H1 (cell line): ENCODE measurements around the gene ZDHHC11B. TPM values are rescaled to one million over a fixed set of nuclear protein-coding genes. Genes with fewer than 3 reads are reported as not detected.

Experiments
- CTBP2 ChIP-seq: IDR thresholded peaks from 2 replicates; pipeline ENCODE4 v1.7.0; 2011; ENCODE audit warnings: borderline replicate concordance, mild to moderate bottlenecking, moderate library complexity, mixed read lengths, low read length; ENCODE audit not compliant: insufficient read depth, insufficient read length
- JUN ChIP-seq: IDR thresholded peaks from 2 replicates; pipeline ENCODE4 v1.6.1; 2011; ENCODE audit warnings: low read depth, mild to moderate bottlenecking, improper control_type of control experiment, low read length
- NRF1 ChIP-seq: IDR thresholded peaks from 2 replicates; pipeline ENCODE4 v1.6.1; 2011; ENCODE audit warnings: mild to moderate bottlenecking, low read depth, low read length, improper control_type of control experiment
- POU5F1 ChIP-seq: IDR thresholded peaks from 2 replicates; pipeline ENCODE4 v1.6.1; 2011; ENCODE audit warnings: low read depth, mild to moderate bottlenecking, low read length, moderate library complexity
- RAD21 ChIP-seq, 2 experiments: IDR thresholded peaks in 1 of 2; conservative IDR thresholded peaks in 1 of 2; 2 replicates each; pipeline ENCODE4 v1.6.1; 2011; ENCODE audit warnings: low read depth in 2 of 2, low read length in 2 of 2, improper control_type of control experiment in 1 of 2, inconsistent platforms in 1 of 2, mild to moderate bottlenecking in 1 of 2, moderate library complexity in 1 of 2
- SIN3A ChIP-seq, 2 experiments: IDR thresholded peaks in 1 of 2; conservative IDR thresholded peaks in 1 of 2; 2 replicates each; pipeline ENCODE4 v1.6.1; 2011 to 2012; ENCODE audit warnings: low read length in 2 of 2, improper control_type of control experiment in 1 of 2, low read depth in 1 of 2, mild to moderate bottlenecking in 1 of 2
- SIX5 ChIP-seq: IDR thresholded peaks from 2 replicates; pipeline ENCODE4 v1.6.1; 2011; ENCODE audit warnings: mild to moderate bottlenecking, low read depth, low read length
- TBP ChIP-seq: IDR thresholded peaks from 2 replicates; pipeline ENCODE4 v1.6.1; 2011; ENCODE audit warnings: low read depth, low read length, improper control_type of control experiment
- USF2 ChIP-seq: IDR thresholded peaks from 2 replicates; pipeline ENCODE4 v1.6.1; 2011; ENCODE audit warnings: low read length, improper control_type of control experiment
- polyA plus RNA-seq, 7 experiments: library from polyadenylated mRNA; depleted of rRNA in 3 of 7; stranded (reverse) in 5 of 7; unstranded in 2 of 7; fragments of >200 nt in 5 of 7; fragments of 200-250 nt in 2 of 7; gene quantifications; 1 replicate in 5 of 7; 2 replicates in 1 of 7; 4 replicates in 1 of 7; pipeline versions ENCODE4 v1.2.1 to v1.2.3, GENCODE V29; 2011 to 2013; ENCODE audit warnings: missing spikeins in 2 of 7, mixed read lengths in 2 of 7
- total RNA-seq: library from RNA; stranded (reverse); fragmentation: NEBNext Ultra II Directional; extraction: Animal tissue kit (Norgen Biotek cat#: 25700); gene quantifications from 2 replicates; pipeline ENCODE4 v1.2.1, GENCODE V29; 2021

Gene ZDHHC11B
- total and polyA plus RNA-seq, 2 of the 8 experiments (the other 6 are each of a cell fraction or from before 2014, with no cell fraction given), result 0.29 to 2.5 TPM

DNA sequence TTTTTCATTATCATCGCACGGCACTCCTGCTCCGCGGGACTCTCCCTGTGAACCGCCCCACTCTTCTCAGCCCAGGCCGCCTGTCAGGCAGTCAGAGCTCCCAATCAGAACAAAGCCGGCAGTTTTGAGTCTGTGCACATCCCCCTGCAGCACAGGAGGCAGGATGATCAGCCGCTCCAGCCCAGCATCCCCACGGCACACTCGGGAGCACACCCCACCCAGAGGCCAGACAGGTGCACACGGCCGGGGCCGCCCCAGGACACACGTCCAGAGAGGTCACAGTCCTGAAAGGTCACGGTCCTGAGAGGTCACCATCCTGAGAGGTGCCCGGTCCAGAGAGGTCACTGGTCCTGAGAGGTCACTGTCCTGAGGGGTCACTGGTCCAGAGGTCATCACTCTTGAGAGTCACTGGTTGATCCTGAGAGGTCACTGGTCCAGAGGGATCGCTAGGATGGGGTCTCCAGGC lies 99.7 kb downstream of the ZDHHC11B start (continued):
- TF ChIP-seq SIX5, result no peak
- no peak for TF ChIP-seq POU5F1
- TF ChIP-seq JUN, result no peak
- TF ChIP-seq CTBP2, result no peak
- TF ChIP-seq USF2, result no peak
- no peak for TF ChIP-seq TBP
- no peak for TF ChIP-seq RAD21 (IDR thresholded peaks at IDR 0.05 in 1 of 2, conservative IDR thresholded peaks at IDR 0.05 in 1 of 2; ENCODE audit: low read depth in 2 of 2, low read length in 2 of 2)
- TF ChIP-seq NRF1, result no peak
- no peak for TF ChIP-seq SIN3A (conservative IDR thresholded peaks at IDR 0.05 in 1 of 2, IDR thresholded peaks at IDR 0.05 in 1 of 2; ENCODE audit: low read depth in 1 of 2, low read length in 2 of 2)
